GM21717 (cell line): ENCODE data around the gene KCNK3.
A peak's percentile ranks its signal among the peaks of the same experiment; 100 is the strongest.
"Not testable (repeated sequence)": the region's sequence is repeated elsewhere in the genome, so short reads cannot be mapped to it uniquely, and the experiment has no call there.

Experiments used
- ATAC-seq: cut with Tn5 transposase; IDR thresholded peaks from one replicate; pipeline ENCODE4 v1.9.1; 2021; ENCODE audit warnings: mild to moderate bottlenecking, moderate library complexity; ENCODE audit not compliant: unreplicated experiment

The KCNK3 gene

GRCh38 chr2:26752656-26753055 lies 60.1 kb downstream of the KCNK3 start:
- ATAC-seq: no peak

GRCh38 chr2:26754539-26754938 lies 62.0 kb downstream of the KCNK3 start:
- no peak for ATAC-seq

GRCh38 chr2:26754972-26755670 lies 62.6 kb downstream of the KCNK3 start:
- no peak for ATAC-seq

GRCh38 chr2:26756337-26756736 lies 63.8 kb downstream of the KCNK3 start:
- no peak for ATAC-seq

- ATAC-seq: no peak
Measured at GRCh38 chr2:26757873-26758789, 65.6 kb downstream of the KCNK3 start.

GRCh38 chr2:26758790-26759321 lies 66.3 kb downstream of the KCNK3 start:
- ATAC-seq: no peak

GRCh38 chr2:26759845-26760244 lies 67.3 kb downstream of the KCNK3 start:
- no peak for ATAC-seq

GRCh38 chr2:26760991-26761390 lies 68.5 kb downstream of the KCNK3 start:
- not testable (repeated sequence) for ATAC-seq

- no peak for ATAC-seq
Measured at GRCh38 chr2:26763019-26763418, 70.5 kb downstream of the KCNK3 start.

GRCh38 chr2:26764078-26764887 lies 71.8 kb downstream of the KCNK3 start, which contains the start of gene SLC35F6:
Gene SLC35F6, plus strand, starts transcription at chr2:26764284. Its CDS starts 66 bp downstream, at chr2:26764350.
- ATAC-seq: peak; percentile 80

- ATAC-seq: no peak
Measured at GRCh38 chr2:26764906-26765305, 72.4 kb downstream of the KCNK3 start.

GRCh38 chr2:26765475-26766200 lies 73.1 kb downstream of the KCNK3 start:
- no peak for ATAC-seq

- ATAC-seq: no peak
Measured at GRCh38 chr2:26767129-26767528, 74.6 kb downstream of the KCNK3 start.

GRCh38 chr2:26767894-26768487 lies 75.5 kb downstream of the KCNK3 start:
- ATAC-seq: no peak

GRCh38 chr2:26768759-26769088 lies 76.2 kb downstream of the KCNK3 start:
- ATAC-seq: no peak

GRCh38 chr2:26769089-26769761 lies 76.7 kb downstream of the KCNK3 start:
- ATAC-seq: no peak

GRCh38 chr2:26770986-26771586 lies 78.6 kb downstream of the KCNK3 start:
- no peak for ATAC-seq

GRCh38 chr2:26772064-26773001 lies 79.8 kb downstream of the KCNK3 start:
- no peak for ATAC-seq
